HG03439 (cell line): ENCODE measurements around the gene WNT3.

Source experiments
- ATAC-seq: cut with Tn5 transposase; IDR thresholded peaks from one replicate; pipeline ENCODE4 v1.9.1; 2021; ENCODE audit warnings: mild to moderate bottlenecking, moderate library complexity; ENCODE audit not compliant: unreplicated experiment

The WNT3 gene

DNA sequence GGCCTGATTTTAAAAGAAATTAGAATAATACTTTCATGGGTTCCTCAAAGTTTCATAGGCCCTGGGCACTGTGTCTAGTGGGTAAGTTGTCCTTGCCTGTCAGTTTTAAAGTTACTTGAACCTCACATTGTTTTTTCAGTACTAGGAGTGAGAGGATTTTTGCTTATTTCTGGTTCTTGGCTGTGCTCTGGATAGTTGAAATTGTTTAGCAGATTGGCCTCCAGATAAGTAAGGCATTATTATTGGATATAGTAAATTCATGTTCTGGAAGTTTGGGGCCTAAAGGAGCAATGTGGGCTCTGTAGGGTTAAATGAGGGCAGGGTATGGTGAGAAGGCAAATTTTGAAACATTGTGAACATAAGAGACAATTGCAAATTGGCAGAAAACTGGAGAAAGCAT lies 78.5 kb downstream of the WNT3 start:
- ATAC-seq: no peak

DNA sequence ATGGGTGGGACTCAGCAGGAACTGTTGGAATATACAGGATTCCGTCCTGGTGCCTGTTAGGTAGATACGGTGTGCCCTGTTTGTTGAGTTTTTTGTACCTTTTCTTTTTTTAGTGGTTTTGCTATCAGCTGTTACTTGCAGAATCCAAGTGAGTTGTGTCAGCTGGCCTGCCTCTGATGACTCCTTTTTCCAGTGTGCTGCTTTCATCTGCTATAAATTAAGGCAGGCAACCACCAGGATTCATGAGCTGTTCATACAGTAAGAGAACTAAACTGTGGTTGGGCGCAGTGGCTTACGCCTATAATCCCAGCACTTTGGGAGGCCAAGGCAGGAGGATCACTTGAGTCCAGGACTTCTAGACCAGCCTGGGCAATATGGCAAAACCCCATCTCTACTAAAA lies 79.9 kb downstream of the WNT3 start:
- no peak for ATAC-seq

DNA sequence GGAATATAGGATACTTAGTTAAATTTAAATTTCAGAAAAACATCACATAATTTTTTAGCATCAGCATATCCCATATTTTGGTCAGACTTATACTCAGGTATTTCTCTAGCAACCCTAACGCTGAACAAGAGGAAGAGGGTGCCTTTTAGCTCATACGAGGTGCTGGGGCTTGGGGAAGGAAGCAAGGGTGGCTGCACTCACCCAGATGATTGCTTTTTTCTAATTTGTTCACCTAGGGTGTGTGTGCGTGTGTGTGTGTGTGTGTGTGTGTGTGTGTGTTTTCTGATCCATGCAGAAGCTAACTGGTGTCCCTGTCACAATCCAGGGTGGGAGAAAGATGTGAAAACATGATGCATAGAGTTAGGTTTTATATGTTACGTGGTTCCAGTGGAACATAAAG lies 81.2 kb downstream of the WNT3 start:
- no peak for ATAC-seq

DNA sequence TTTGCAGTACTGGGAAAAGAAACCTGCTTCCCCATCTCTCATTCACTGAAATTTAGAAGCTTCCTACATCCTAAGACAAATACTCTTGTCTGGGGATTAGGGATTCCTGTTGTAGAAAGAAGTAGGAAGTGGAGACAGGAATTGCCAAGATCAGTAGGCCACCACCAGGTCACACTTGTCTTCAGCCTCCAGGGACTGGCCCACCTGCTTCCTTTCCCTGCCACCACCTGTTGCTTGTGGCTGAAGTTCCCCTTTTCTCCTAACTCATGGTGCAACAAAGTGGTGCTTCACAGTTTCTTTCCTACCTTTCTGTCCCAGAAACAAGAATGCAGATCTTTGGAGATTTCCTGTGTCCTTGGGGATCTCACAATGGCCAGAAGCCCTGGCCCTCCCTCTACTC lies 82.4 kb downstream of the WNT3 start:
- no peak for ATAC-seq

DNA sequence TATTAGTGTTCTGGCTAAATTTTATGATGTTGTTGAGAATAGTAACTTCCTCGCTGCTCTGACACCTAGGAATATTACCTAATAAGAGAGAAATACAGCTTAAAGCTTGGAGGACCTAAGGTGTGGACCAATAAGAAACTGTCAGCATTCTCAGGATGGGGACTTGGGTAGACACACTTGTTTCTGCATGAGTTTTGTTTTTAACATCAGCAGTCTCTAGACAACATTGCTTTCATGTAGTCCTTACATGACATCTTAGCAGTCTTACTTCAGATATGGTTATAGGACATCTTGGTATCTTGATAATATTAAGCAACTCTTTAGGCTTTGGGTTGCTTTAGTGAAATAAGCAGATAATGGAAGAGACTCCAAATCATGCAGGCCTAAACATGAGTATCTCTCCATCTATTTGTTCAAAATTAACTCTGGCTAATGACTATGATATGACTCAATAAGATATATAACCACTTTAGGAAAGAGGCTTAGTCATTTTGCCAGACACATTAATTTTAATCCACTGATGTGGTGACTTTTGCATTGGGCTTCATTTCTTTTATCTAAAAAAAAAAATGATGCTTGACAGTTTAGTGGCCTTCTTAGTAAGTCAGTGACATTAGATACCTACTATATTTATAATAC lies 84.5 kb downstream of the WNT3 start:
- ATAC-seq: no peak

DNA sequence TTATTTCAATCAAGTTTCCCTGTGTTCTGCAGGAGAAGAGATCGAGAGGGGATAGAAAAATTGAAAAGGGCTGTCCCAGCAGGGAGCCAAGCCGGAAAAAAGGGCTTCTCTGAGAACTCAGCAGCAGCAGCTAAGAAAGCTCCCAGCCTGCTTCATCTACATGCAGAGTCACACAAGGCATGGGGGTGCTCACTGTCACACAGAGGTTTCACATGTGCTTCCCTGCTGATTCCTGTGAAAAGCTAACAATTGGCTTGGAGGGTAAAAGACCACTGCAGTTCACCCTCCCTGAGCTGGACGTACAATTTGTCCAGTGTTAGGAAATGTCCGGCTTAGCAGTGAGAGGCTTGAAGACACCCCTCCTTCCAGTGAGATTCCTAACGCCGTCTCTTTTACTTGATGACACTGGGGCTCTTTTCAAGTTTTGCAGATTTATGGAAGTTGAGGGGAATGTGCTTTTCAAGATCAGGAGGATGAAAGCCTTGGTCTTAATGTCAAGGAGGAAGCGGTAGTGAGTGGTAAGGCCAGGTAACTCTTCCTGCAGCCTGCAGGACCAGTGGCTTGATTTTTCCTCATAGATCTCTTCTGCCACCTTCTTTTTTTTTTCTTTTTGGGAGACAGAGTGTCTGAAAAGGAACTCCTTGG lies 85.6 kb downstream of the WNT3 start:
- no peak for ATAC-seq

DNA sequence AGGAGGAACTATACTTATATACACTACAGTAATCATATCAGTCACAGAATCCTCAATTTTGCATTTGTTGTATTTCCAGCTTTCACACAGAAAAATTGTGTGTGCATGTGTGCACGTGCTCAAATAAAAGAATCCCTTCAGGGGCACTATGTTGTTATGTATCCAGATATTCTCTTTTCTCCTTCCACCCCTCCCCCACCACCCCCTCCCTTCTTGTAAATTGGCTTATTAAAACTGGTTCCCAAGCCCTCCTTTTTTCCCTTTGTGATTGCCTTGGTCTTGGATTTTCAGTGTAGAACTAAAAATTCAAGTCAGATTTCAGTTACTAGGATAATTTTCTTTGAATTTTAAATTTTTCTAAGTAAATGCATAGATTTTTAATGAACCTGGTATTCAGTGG lies 86.3 kb downstream of the WNT3 start:
- ATAC-seq: no peak

DNA sequence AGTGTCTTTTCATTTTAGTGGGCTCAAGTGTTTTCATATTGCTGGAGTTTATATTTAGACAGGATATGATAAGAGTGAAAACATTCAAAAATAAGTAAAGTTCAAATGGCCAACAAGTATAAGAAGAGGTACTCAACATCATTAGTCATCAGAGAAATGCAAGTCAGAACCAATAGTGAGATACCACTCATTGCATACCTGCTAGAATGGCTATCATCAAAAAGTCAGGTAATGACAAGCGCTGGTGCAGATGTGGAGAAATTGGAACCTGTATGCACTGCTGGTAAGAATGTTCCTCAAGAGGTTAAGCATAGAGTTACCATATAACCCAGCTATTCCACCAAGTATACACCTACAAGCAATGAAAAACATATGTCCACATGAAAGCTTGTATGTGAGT lies 87.8 kb downstream of the WNT3 start:
- no peak for ATAC-seq

DNA sequence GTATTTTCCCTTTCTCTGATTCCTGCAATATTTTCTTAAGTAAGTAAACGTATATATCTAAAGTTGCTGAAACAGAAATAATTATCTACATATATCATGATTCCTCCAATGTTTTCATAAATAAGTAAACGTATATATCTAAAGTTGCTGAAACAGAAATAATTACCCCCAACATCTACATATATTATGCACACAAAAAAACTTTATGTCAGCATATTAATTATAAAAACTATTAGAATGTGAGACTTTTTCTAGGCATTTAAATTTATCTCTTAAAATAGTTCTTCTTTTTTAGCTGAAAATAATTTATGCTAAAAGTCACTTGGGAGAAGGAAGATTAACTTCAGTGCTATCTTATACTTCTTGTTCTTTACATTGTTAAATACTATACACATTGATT lies 88.5 kb downstream of the WNT3 start:
- ATAC-seq: no peak

DNA sequence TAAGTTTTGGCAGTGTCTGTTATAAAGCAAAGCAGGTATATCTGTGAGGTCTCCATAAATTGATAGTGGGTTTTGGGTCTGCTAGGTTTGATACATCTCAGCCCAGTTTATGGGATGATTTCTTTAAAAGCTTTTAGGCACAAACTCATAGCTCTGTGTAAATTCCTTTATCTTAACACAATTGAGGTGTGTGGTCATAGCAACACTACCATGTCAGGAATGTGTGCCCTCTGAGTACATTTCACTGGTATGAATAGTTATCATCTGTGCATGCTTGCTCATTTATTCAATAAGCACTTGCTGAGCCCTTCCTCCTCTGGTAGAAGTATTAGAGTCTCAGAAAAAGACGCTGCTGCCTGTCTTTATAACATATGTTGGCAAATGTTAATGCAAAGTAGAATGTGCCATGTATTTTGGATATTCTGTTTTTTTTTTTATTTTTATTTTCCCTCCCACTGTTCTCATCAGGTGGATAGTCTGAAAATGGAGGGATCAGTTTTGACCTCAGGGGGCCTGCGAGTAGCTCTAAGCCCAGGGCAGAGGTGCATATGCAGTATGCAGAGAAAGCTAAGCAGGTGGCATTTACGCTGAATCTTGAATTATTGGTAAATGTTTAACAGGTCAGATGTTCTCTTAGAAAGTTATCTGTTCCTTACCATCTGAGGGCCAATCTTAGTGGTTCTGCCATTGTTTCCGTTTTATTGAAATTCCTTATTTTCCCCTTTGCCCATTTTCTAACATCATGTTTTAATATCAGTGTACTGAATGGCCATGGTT lies 90.7 kb downstream of the WNT3 start:
- ATAC-seq: no peak

DNA sequence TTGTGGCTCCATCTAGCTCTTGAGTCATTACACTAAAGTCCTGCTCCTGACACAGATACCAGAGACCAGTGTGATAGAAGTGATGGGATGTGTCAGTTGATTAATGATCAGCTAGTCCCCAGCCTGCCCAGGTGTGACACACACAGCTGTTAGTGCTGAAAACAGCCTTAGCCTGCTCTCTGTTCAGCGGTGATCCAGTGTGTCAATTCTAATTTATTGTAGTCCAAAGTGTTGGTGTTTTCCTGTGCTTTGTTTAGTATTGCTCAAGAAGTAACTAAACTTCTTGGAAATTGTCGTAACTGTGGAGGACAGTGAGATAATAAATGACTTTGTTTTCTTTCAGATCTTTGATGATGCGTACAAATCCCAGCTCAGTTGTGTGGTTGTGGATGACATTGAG lies 92.3 kb downstream of the WNT3 start:
- ATAC-seq: no peak

DNA sequence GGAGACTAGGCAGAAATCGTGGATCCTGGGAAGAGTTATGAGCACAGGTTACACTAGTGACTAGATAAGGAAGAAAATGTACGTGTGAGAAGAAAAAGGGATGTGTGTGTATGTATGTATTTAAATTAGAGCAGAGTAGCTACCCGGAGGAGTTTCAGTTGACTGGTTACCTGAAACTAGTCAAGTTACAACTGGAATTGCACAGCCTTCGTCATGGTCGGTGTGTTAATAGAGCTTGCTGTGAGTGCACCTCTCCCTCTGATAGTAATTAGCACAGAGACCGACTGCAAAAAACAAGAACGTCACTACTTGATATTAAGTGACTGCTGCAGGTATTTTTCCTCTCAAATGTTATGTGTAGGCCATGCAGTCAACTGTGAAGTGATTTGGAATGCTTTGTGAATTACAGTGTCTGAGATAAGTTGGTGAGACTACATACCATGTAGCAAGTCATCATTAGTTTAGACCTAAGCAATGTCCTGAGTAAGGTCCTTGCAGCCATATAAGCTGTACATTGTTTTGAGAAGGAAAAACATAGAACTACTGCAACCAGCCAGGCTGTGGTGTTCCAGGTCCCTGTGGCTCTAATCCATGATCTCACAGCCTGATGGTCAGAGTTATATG lies 95.7 kb downstream of the WNT3 start:
- no peak for ATAC-seq

DNA sequence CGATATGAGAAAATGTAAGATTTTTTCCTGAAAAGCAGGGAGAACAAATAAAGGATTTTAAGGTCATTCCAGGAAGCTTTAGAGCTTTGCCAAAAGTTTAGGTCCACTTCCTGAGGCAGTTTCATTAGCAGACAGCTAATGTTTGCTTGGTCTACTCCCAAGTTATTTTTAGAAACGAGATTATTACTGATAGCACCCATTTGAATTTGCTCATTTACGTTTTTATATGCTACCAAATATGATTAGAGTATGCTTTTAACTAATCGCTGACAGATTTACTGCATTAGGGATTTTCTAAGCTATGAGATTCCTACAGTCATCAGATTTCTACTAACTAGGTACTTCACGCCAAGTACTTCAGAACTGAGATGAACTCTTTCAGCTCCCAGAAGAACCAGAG lies 98.1 kb downstream of the WNT3 start:
- ATAC-seq: no peak

DNA sequence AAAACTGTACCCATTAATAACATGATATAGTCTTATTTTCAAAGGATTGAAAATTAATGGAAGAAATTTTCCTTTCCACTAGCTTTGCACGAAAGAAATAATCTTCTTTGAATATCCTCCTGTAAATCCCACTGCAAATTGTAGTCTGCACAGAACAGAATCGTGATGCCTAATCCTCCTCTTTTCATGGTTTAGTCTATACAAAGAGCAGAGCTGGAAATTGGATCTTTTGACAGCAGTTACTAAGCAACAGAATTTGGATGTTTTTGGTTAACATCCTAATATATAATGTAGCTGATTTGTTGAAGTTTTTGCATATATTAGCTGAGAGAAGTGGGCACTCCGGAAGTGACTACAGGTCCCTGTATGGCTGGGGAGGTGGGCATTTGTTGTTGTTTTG lies 98.6 kb downstream of the WNT3 start:
- ATAC-seq: no peak

DNA sequence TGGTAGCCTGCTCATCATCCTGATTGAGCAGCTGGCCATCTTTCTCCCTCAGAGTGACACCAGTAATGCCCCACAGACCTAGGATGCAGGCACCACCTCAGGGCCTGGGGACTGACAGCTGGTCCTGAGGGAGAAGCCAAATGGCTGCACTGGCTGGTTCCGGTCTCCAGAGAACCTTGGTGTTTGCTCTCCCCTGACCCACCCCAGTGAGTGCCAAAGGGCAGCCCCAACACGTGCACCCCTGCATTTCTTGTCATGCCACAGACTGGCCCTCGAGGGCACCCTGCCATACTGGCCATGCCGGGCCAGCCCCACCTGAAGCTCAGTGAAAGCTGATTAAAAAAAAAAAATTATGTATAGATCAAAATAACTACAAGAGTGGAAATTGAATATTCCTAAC lies 100.5 kb downstream of the WNT3 start:
- no peak for ATAC-seq
